NCI-H2081 treated with DMSO at 0.1 percent for 48 hours (cell line): ENCODE data around the gene ANKRD33B.
"Not testable (repeated sequence)": the region's sequence is repeated elsewhere in the genome, so short reads cannot be mapped to it uniquely, and the experiment has no call there.

Experiments used
- DNase-seq: peaks from one replicate; lab custom pipeline; 2025; lab: John Stamatoyannopoulos, UW

The ANKRD33B gene

GRCh38 chr5:10636363-10637142 is 72.7 kb downstream of the ANKRD33B start:
- DNase-seq, result no peak

GRCh38 chr5:10637944-10638343 is 74.1 kb downstream of the ANKRD33B start:
- no peak for DNase-seq

GRCh38 chr5:10638723-10639122 is 74.9 kb downstream of the ANKRD33B start:
- not testable (repeated sequence) for DNase-seq

- DNase-seq, result no peak
Measured at GRCh38 chr5:10639846-10640368, 76.0 kb downstream of the ANKRD33B start.

GRCh38 chr5:10642367-10642766 is 78.5 kb downstream of the ANKRD33B start:
- DNase-seq, result no peak

- no peak for DNase-seq
Measured at GRCh38 chr5:10644192-10644591, 80.3 kb downstream of the ANKRD33B start.

- DNase-seq, result no peak
Measured at GRCh38 chr5:10645146-10645545, 81.3 kb downstream of the ANKRD33B start.

- no peak for DNase-seq
Measured at GRCh38 chr5:10645671-10646070, 81.8 kb downstream of the ANKRD33B start.

- no peak for DNase-seq
Measured at GRCh38 chr5:10647640-10648039, 83.8 kb downstream of the ANKRD33B start.

GRCh38 chr5:10648806-10649665 is 85.2 kb downstream of the ANKRD33B start:
- DNase-seq, result no peak

GRCh38 chr5:10649666-10650380 is 86.0 kb downstream of the ANKRD33B start:
- no peak for DNase-seq

- no peak for DNase-seq
Measured at GRCh38 chr5:10652151-10652550, 88.3 kb downstream of the ANKRD33B start.

GRCh38 chr5:10652606-10653005 is 88.7 kb downstream of the ANKRD33B start:
- no peak for DNase-seq

- no peak for DNase-seq
Measured at GRCh38 chr5:10653043-10653442, 89.2 kb downstream of the ANKRD33B start.

GRCh38 chr5:10653751-10654400 is 90.0 kb downstream of the ANKRD33B start:
- no peak for DNase-seq

GRCh38 chr5:10654566-10654965 is 90.7 kb downstream of the ANKRD33B start:
- no peak for DNase-seq

GRCh38 chr5:10655161-10655971 is 91.5 kb downstream of the ANKRD33B start:
- DNase-seq, result no peak

- DNase-seq, result no peak
Measured at GRCh38 chr5:10655972-10656830, 92.3 kb downstream of the ANKRD33B start.

GRCh38 chr5:10658265-10658664 is 94.4 kb downstream of the ANKRD33B start:
- DNase-seq, result no peak

- no peak for DNase-seq
Measured at GRCh38 chr5:10660135-10660534, 96.3 kb downstream of the ANKRD33B start.
